CD8-positive, alpha-beta memory T cell (primary cell): ENCODE data around the gene ZFP64. TPM values are rescaled to one million over a fixed set of nuclear protein-coding genes. Genes with fewer than 3 reads are reported as not detected.
A peak's percentile ranks its signal among the peaks of the same experiment; 100 is the strongest.

Experiments
- CTCF ChIA-PET: fragments of 350-600 bp; sonication (Branson Sonifier 250); formaldehyde crosslinking; loops from one replicate; lab custom pipeline; 2021; ENCODE audit warnings: antibody characterized with exemption; lab: Charles Lee
- POLR2A ChIA-PET: fragments of 350-600 bp; sonication (Branson Sonifier 250); formaldehyde crosslinking; loops from one replicate; lab custom pipeline; 2021; ENCODE audit warnings: antibody characterized with exemption; lab: Charles Lee
- DNase-seq, 5 donors: peaks; one replicate each; pipeline versions ENCODE4 v3.0.0 to v3.0.0-alpha.2; 2020 to 2022; ENCODE audit warnings: mixed read lengths in 1 of 5
- H3K27ac ChIP-seq: one replicate; pipeline ENCODE4 v1.7.0; 2013; ENCODE audit warnings: low read depth, mild to moderate bottlenecking, low read length, moderate library complexity
- H3K27me3 ChIP-seq: 2 replicates; pipeline ENCODE4 v1.7.0; 2013; ENCODE audit warnings: low read length, mild to moderate bottlenecking; ENCODE audit not compliant: insufficient read depth, poor library complexity, severe bottlenecking
- H3K36me3 ChIP-seq: 2 replicates; pipeline ENCODE4 v1.7.0; 2013; ENCODE audit warnings: mild to moderate bottlenecking, low read length, moderate library complexity; ENCODE audit not compliant: insufficient read depth
- H3K4me1 ChIP-seq: 2 replicates; pipeline ENCODE4 v1.7.0; 2013; ENCODE audit warnings: mild to moderate bottlenecking, low read length, moderate library complexity; ENCODE audit not compliant: insufficient read depth
- H3K4me3 ChIP-seq: 2 replicates; pipeline ENCODE4 v1.7.0; 2013; ENCODE audit warnings: mild to moderate bottlenecking, low read length
- H3K9me3 ChIP-seq: 2 replicates; pipeline ENCODE4 v1.7.0; 2013; ENCODE audit warnings: mild to moderate bottlenecking, low read length
- H3K27ac Mint-ChIP-seq, 8 donors: one replicate each; pipeline ENCODE4 v1.8.0; 2020 to 2021; ENCODE audit warnings: mixed read lengths in 8 of 8, mild to moderate bottlenecking in 6 of 8, inconsistent platforms in 3 of 8, moderate library complexity in 3 of 8
- H3K27me3 Mint-ChIP-seq, 2 donors: one replicate each; pipeline ENCODE4 v1.8.0; 2020 to 2021; ENCODE audit warnings: mixed read lengths in 2 of 2, mild to moderate bottlenecking in 1 of 2, moderate library complexity in 1 of 2
- H3K36me3 Mint-ChIP-seq, 3 donors: one replicate each; pipeline ENCODE4 v1.8.0; 2020 to 2021; ENCODE audit warnings: mixed read lengths in 3 of 3, inconsistent platforms in 1 of 3, mild to moderate bottlenecking in 1 of 3
- H3K4me1 Mint-ChIP-seq, 3 donors: one replicate each; pipeline ENCODE4 v1.8.0; 2020 to 2021; ENCODE audit warnings: mixed read lengths in 3 of 3, inconsistent platforms in 1 of 3, mild to moderate bottlenecking in 1 of 3
- H3K4me3 Mint-ChIP-seq, 7 donors: one replicate each; pipeline ENCODE4 v1.8.0; 2020 to 2021; ENCODE audit warnings: mixed read lengths in 7 of 7, mild to moderate bottlenecking in 6 of 7, moderate library complexity in 4 of 7, inconsistent platforms in 2 of 7
- H3K9me3 Mint-ChIP-seq, 5 donors: one replicate each; pipeline ENCODE4 v1.8.0; 2020 to 2022; ENCODE audit warnings: mixed read lengths in 5 of 5, mild to moderate bottlenecking in 3 of 5, moderate library complexity in 2 of 5, inconsistent platforms in 1 of 5
- polyA plus RNA-seq: library from polyadenylated mRNA; unstranded; fragments of 300-500 nt; fragmentation: Illumina TruSeq; gene quantifications from one replicate; pipeline ENCODE4 v1.2.3, GENCODE V29; 2021
- total RNA-seq, 2 experiments: library from RNA; stranded (reverse); gene quantifications; one replicate each; pipeline ENCODE4 v1.2.3, GENCODE V29; 2021

ZFP64 gene
- total and polyA plus RNA-seq, 3 experiments from 2014 or later: 11.1 to 11.9 (median 11.6) TPM

- H3K4me1 Mint-ChIP-seq: no peaks in the 10 kb centered on the region
- H3K9me3 Mint-ChIP-seq: peaks cover 8 to 27% (median 21%) of the 10 kb centered on the region in 5 donors
- no peaks in the 10 kb centered on the region for H3K9me3 ChIP-seq
- no peaks in the 10 kb centered on the region for H3K36me3 ChIP-seq
- ChIA-PET CTCF (no interaction called here), POLR2A (no interaction called here)
- H3K27ac ChIP-seq: no peak overlapping the region
- peaks cover 18 to 54% of the 10 kb centered on the region in 2 donors for H3K27me3 Mint-ChIP-seq
- no peak overlapping the region for H3K4me3 ChIP-seq
- H3K4me3 Mint-ChIP-seq: no peak overlapping the region
- peaks cover 0 to 4% (median 4%) of the 10 kb centered on the region in 3 donors for H3K36me3 Mint-ChIP-seq
- H3K27me3 ChIP-seq: no peaks in the 10 kb centered on the region
- DNase-seq: no peak
- no peaks in the 10 kb centered on the region for H3K4me1 ChIP-seq
- no peak overlapping the region for H3K27ac Mint-ChIP-seq
These were observed 22.4 kb upstream of the ZFP64 start for GRCh38 chr20:52213995-52214394.

GRCh38 chr20:52212943-52213342 is 21.4 kb upstream of the ZFP64 start:
- H3K27me3 ChIP-seq: no peaks in the 10 kb centered on the region
- POLR2A ChIA-PET: no interaction called here
- Mint-ChIP-seq H3K36me3 (peaks cover 0 to 4% (median 0%) of the 10 kb centered on the region in 3 donors), H3K4me1 (no peaks in the 10 kb centered on the region), H3K27me3 (peaks cover 21 to 55% of the 10 kb centered on the region in 2 donors), H3K27ac (no peak overlapping the region), H3K9me3 (peaks cover 8 to 23% (median 19%) of the 10 kb centered on the region in 5 donors), H3K4me3 (no peak overlapping the region)
- H3K4me3 ChIP-seq: no peak overlapping the region
- no peak overlapping the region for H3K27ac ChIP-seq
- H3K4me1 ChIP-seq: no peaks in the 10 kb centered on the region
- no peaks in the 10 kb centered on the region for H3K9me3 ChIP-seq
- H3K36me3 ChIP-seq: no peaks in the 10 kb centered on the region
- no peak for DNase-seq
- CTCF ChIA-PET: no interaction called here

DNA sequence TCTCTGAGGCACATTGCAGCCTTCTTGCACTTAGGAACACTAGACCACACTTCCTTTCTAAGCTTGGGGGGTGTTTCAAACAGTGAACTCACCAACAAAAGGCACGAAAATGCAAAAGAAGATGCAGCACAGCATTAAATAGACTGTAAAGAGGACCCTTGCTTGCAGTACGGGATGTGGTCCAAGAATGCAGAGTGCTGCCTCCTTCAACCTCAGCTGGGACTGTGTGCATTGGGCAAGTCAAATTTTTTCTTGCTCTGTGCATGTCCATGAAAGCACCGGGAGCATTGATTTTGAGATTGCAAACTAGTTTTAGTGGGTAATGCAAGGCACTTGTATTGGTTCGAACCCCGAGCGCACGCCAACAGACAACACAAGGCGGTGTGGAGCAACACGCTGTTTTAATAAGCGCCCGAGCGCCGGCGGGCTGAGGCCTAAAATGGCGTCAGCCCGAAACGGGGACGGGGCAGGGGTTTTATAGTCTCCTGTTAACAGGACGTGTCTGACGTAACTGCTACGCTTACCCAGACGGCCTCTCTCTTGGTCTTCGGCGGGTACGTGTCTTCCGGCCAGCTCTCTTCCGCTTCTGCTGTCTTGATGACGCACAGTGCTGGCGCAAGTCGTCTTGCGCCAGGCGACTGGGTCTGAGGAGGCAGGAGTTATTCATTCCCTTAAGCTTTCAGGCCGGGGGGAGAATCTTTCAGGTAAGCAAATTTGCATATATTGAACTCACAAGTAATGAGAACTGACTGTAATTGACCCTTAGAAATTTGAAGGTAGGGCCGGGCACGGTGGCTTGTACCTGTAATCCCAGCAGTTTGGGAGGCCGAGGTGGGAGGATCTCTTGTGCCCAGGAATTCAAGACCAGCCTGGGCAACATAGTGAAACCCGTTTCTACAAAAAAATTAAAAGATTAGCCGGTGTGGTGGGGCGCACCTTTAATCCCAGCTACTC is 18.7 kb upstream of the ZFP64 start:
- Histone ChIP-seq H3K27ac (peak overlapping the region; percentile 21), H3K36me3 (no peaks in the 10 kb centered on the region), H3K27me3 (no peaks in the 10 kb centered on the region), H3K4me1 (no peaks in the 10 kb centered on the region), H3K4me3 (no peak overlapping the region), H3K9me3 (no peaks in the 10 kb centered on the region)
- POLR2A ChIA-PET: no interaction called here
- DNase-seq: no peak
- no peak overlapping the region for H3K4me3 Mint-ChIP-seq
- H3K4me1 Mint-ChIP-seq: no peaks in the 10 kb centered on the region
- H3K27me3 Mint-ChIP-seq: peaks cover 18 to 50% of the 10 kb centered on the region in 2 donors
- H3K36me3 Mint-ChIP-seq: no peaks in the 10 kb centered on the region
- peaks cover 6 to 17% (median 12%) of the 10 kb centered on the region in 5 donors for H3K9me3 Mint-ChIP-seq
- no peak overlapping the region for H3K27ac Mint-ChIP-seq
- CTCF ChIA-PET: no interaction called here

DNA sequence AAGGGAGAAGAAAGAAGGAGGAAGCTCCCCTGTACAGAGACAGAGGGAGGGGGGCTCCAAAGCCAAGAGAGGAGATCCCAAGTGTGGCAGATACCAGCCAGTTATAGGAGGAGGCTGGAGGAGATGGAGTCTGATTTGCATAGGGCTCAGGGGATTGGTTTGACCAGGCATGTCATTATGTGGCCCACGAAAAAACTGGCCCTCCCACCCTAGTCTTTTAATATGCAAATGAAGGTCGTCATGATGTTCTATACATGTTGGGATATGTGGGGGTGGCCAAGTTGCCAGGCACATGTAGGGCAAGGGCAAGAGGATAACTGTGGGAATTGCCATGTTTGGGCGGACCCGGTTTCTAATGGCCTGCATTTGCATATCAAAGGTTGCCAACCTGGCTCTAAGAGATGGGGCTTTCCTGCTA is 17.6 kb upstream of the ZFP64 start:
- H3K9me3 Mint-ChIP-seq: peaks cover 6 to 17% (median 12%) of the 10 kb centered on the region in 5 donors
- no peak overlapping the region for H3K27ac ChIP-seq
- no peak overlapping the region for H3K27ac Mint-ChIP-seq
- peaks cover 16 to 49% of the 10 kb centered on the region in 2 donors for H3K27me3 Mint-ChIP-seq
- H3K27me3 ChIP-seq: no peaks in the 10 kb centered on the region
- H3K4me1 Mint-ChIP-seq: no peaks in the 10 kb centered on the region
- no peak overlapping the region for H3K4me3 ChIP-seq
- POLR2A ChIA-PET: no interaction called here
- CTCF ChIA-PET: no interaction called here
- DNase-seq: no peak
- no peaks in the 10 kb centered on the region for H3K36me3 ChIP-seq
- no peaks in the 10 kb centered on the region for H3K9me3 ChIP-seq
- no peaks in the 10 kb centered on the region for H3K36me3 Mint-ChIP-seq
- no peak overlapping the region for H3K4me3 Mint-ChIP-seq
- H3K4me1 ChIP-seq: no peaks in the 10 kb centered on the region

GRCh38 chr20:52207020-52207810 is 15.6 kb upstream of the ZFP64 start:
- H3K27ac ChIP-seq: no peak overlapping the region
- ChIA-PET POLR2A (no interaction called here), CTCF (interaction anchor here (1.1 kb wide), 1 partner anchor 16 kb away, joined by 4 read pairs; the partner anchor contains the start of gene ZFP64)
- H3K36me3 ChIP-seq: no peaks in the 10 kb centered on the region
- H3K27me3 ChIP-seq: no peaks in the 10 kb centered on the region
- H3K4me3 ChIP-seq: no peak overlapping the region
- Mint-ChIP-seq H3K4me3 (no peak overlapping the region), H3K27ac (no peak overlapping the region), H3K4me1 (no peaks in the 10 kb centered on the region), H3K9me3 (peaks cover 4 to 11% (median 7%) of the 10 kb centered on the region in 5 donors), H3K27me3 (peaks cover 11 to 38% of the 10 kb centered on the region in 2 donors), H3K36me3 (no peaks in the 10 kb centered on the region)
- H3K9me3 ChIP-seq: no peaks in the 10 kb centered on the region
- no peaks in the 10 kb centered on the region for H3K4me1 ChIP-seq
- no peak for DNase-seq

DNA sequence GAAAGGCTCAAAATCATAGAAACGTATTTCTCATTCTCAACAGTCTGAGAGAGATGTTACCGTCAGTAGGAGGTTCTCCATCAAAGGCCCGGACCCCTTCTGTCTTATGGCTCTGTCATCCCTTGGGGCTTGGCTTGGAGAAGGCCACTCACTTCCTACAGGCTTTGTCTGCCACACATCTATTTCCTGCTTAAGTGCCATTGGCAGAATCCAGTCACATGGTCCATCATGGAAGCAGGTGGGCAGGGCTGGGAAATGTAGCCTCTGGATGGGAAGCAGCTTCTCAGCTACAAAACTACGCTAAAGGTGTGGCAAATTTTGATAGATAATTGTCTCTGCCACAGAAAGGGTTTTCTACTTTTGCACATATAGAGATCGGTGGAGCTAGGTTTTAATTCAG is 12.6 kb upstream of the ZFP64 start:
- Histone ChIP-seq H3K36me3 (no peaks in the 10 kb centered on the region), H3K4me1 (no peaks in the 10 kb centered on the region), H3K9me3 (no peaks in the 10 kb centered on the region), H3K27ac (no peak overlapping the region), H3K4me3 (no peak overlapping the region), H3K27me3 (no peaks in the 10 kb centered on the region)
- no peak for DNase-seq
- H3K27ac Mint-ChIP-seq: no peak overlapping the region
- H3K4me3 Mint-ChIP-seq: no peak overlapping the region
- ChIA-PET POLR2A (no interaction called here), CTCF (interaction anchor here (1.0 kb wide), 1 partner anchor 12 kb away, joined by 4 read pairs; the partner anchor contains the start of gene ZFP64)
- H3K36me3 Mint-ChIP-seq: no peaks in the 10 kb centered on the region
- H3K9me3 Mint-ChIP-seq: peaks cover 0 to 2% (median 0%) of the 10 kb centered on the region in 5 donors
- H3K27me3 Mint-ChIP-seq: peaks cover 11 to 33% of the 10 kb centered on the region in 2 donors
- no peaks in the 10 kb centered on the region for H3K4me1 Mint-ChIP-seq

GRCh38 chr20:52201395-52201794 is 9.8 kb upstream of the ZFP64 start:
- no peaks in the 10 kb centered on the region for H3K4me1 Mint-ChIP-seq
- H3K4me3 Mint-ChIP-seq: no peak overlapping the region
- DNase-seq: no peak
- H3K27ac ChIP-seq: no peak overlapping the region
- peaks cover 7 to 16% of the 10 kb centered on the region in 2 donors for H3K27me3 Mint-ChIP-seq
- no peaks in the 10 kb centered on the region for H3K4me1 ChIP-seq
- no peaks in the 10 kb centered on the region for H3K36me3 Mint-ChIP-seq
- H3K9me3 ChIP-seq: no peaks in the 10 kb centered on the region
- H3K27ac Mint-ChIP-seq: no peak overlapping the region
- ChIA-PET POLR2A (no interaction called here), CTCF (interaction anchor here (1.5 kb wide), 1 partner anchor 10 kb away, joined by 7 read pairs; the partner anchor contains the start of gene ZFP64)
- no peaks in the 10 kb centered on the region for H3K9me3 Mint-ChIP-seq
- no peaks in the 10 kb centered on the region for H3K36me3 ChIP-seq
- H3K4me3 ChIP-seq: no peak overlapping the region
- H3K27me3 ChIP-seq: no peaks in the 10 kb centered on the region
